T-cell (primary cell): ENCODE results near the gene OTOP3. TPM values are rescaled to one million over a fixed set of nuclear protein-coding genes. Genes with fewer than 3 reads are reported as not detected.

ENCODE experiments used
- ATAC-seq, 4 experiments: fragments of 200-7000 bp in 3 of 4; fragments of 150-1000 bp in 1 of 4; cut with Tn5 transposase; replicated peaks in 1 of 4; 1 replicate in 3 of 4; 2 replicates in 1 of 4; pipeline ENCODE4 v1.10.0; 2021; ENCODE audit warnings: moderate library complexity in 3 of 4, mild to moderate bottlenecking in 2 of 4, moderate number of reproducible peaks in 1 of 4
- CTCF ChIA-PET, 2 donors: fragments of 300-600 bp; sonication (Branson Sonifier 250); formaldehyde crosslinking; loops; one replicate each; lab custom pipeline; 2022; ENCODE audit warnings: antibody characterized with exemption in 2 of 2; lab: Charles Lee
- POLR2A ChIA-PET, 2 donors: fragments of 300-600 bp; sonication (Branson Sonifier 250); formaldehyde crosslinking; loops; one replicate each; lab custom pipeline; 2022; ENCODE audit warnings: antibody characterized with exemption in 2 of 2; lab: Charles Lee
- DNase-seq, 35 experiments: peaks; one replicate each; pipeline versions ENCODE4 v3.0.0 to v3.0.0-alpha.2; 2013 to 2023
- H3K27ac ChIP-seq: one replicate; pipeline ENCODE4 v1.5.1; 2013; ENCODE audit warnings: low read length
- H3K27me3 ChIP-seq, 2 experiments: replicated peaks in 1 of 2; 1 replicate in 1 of 2; 2 replicates in 1 of 2; pipeline versions ENCODE4 v1.6.1 to v1.7.0; 2013; ENCODE audit warnings: low read length in 1 of 2, mixed read lengths in 1 of 2; ENCODE audit not compliant: control insufficient read depth in 2 of 2, insufficient read depth in 2 of 2; ENCODE audit errors: extremely low read depth in 1 of 2
- H3K36me3 ChIP-seq, 2 donors: 1 replicate in 1 of 2; 2 replicates in 1 of 2; pipeline versions ENCODE4 v1.6.1 to v1.7.0; 2013; ENCODE audit warnings: low read length in 1 of 2; ENCODE audit not compliant: control insufficient read depth in 2 of 2, insufficient read depth in 1 of 2; ENCODE audit errors: extremely low read depth in 1 of 2
- H3K4me1 ChIP-seq, 2 experiments: 1 replicate in 1 of 2; 2 replicates in 1 of 2; pipeline versions ENCODE4 v1.6.1 to v1.7.0; 2013; ENCODE audit warnings: low read length in 2 of 2, mixed read lengths in 1 of 2; ENCODE audit not compliant: insufficient read depth in 2 of 2, control insufficient read depth in 1 of 2; ENCODE audit errors: extremely low read depth in 1 of 2
- H3K4me3 ChIP-seq, 2 donors: 1 replicate in 1 of 2; 2 replicates in 1 of 2; pipeline versions ENCODE4 v1.5.1 to v1.7.0; 2013; ENCODE audit warnings: mild to moderate bottlenecking in 2 of 2, low read length in 1 of 2, moderate library complexity in 1 of 2; ENCODE audit not compliant: control insufficient read depth in 1 of 2; ENCODE audit errors: extremely low read depth in 1 of 2
- H3K9me3 ChIP-seq: 2 replicates; pipeline ENCODE4 v1.7.0; 2013
- H3K27ac Mint-ChIP-seq, 2 donors: one replicate each; pipeline ENCODE4 v1.8.0; 2020 to 2021; ENCODE audit warnings: mild to moderate bottlenecking in 2 of 2, mixed read lengths in 2 of 2
- H3K27me3 Mint-ChIP-seq, 2 donors: one replicate each; pipeline ENCODE4 v1.8.0; 2021 to 2022; ENCODE audit warnings: mixed read lengths in 2 of 2
- H3K36me3 Mint-ChIP-seq: one replicate; pipeline ENCODE4 v1.8.0; 2021; ENCODE audit warnings: mixed read lengths
- H3K4me1 Mint-ChIP-seq, 3 donors: one replicate each; pipeline ENCODE4 v1.8.0; 2020 to 2022; ENCODE audit warnings: mixed read lengths in 3 of 3, mild to moderate bottlenecking in 1 of 3
- H3K4me3 Mint-ChIP-seq, 3 donors: one replicate each; pipeline ENCODE4 v1.8.0; 2020 to 2022; ENCODE audit warnings: mild to moderate bottlenecking in 3 of 3, mixed read lengths in 3 of 3, moderate library complexity in 3 of 3
- H3K9me3 Mint-ChIP-seq, 3 donors: one replicate each; pipeline ENCODE4 v1.8.0; 2020 to 2022; ENCODE audit warnings: mixed read lengths in 3 of 3
- WGBS: methylation state at CpG from one replicate; pipeline ENCODE4 v1.1.5; 2013; ENCODE audit warnings: missing lambda C conversion rate; ENCODE audit not compliant: insufficient coverage; 5-methylcytosine and 5-hydroxymethylcytosine counted together
- total RNA-seq, 35 experiments: library from RNA in 6 of 35; stranded (reverse) in 6 of 35; fragments of 120-200 nt in 1 of 35; gene quantifications; one replicate each; pipeline versions ENCODE4 v1.2.1 to v1.2.4 and lab custom pipeline; 2013 to 2026

Gene OTOP3
- total RNA-seq, 5 donors from 2014 or later (not counting 1 experiment from before 2014, with no cell fraction given), result not detected

DNA sequence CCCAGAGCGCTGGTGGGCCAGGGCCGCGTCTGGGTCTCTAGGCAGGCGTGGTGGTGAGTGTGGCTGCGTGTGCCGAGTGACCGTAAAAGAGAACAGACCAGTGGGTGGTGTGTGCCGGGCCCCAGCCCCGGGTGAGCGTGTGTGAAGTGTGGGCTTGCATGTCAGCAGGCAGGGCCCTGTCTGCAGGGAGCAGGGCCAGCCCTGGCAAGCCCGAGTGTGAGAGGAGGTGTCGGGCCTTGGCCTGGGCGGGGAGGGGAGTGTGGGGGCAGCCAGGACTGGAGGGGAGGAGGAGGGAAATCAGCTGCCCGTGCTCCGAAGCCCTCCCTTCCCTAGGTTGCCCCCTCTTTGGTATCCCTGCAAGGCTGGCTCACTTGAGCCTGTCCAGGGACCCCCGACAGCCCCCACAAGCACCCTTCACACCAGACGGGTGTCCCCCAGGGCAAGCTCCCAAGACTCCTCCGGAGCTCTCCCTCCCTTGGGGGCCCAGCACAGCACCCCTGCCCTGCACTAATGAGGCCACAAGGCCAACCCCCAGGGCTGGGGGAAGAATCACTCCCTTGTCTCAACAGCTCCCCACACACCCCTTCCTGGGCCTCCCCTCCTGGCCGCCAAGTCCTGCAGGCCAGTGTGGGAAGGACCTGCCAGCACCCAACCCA is 14.5 kb upstream of the OTOP3 start:
- POLR2A ChIA-PET, result no interaction called here
- no peak for ATAC-seq
- H3K9me3 Mint-ChIP-seq, result no peaks in the 10 kb centered on the region
- H3K4me3 ChIP-seq, result no peak overlapping the region
- no peak for DNase-seq
- no peak overlapping the region for H3K4me3 Mint-ChIP-seq
- H3K9me3 ChIP-seq, result no peaks in the 10 kb centered on the region
- H3K36me3 Mint-ChIP-seq, result no peaks in the 10 kb centered on the region
- H3K36me3 ChIP-seq, result no peaks in the 10 kb centered on the region
- WGBS, result 79% methylated on average over 14 of the region's 19 CpGs
- H3K4me1 Mint-ChIP-seq, result peaks cover 14 to 20% (median 14%) of the 10 kb centered on the region in 3 donors
- peaks cover 42 to 72% of the 10 kb centered on the region in 2 donors for H3K27me3 Mint-ChIP-seq
- peaks cover 2 to 31% of the 10 kb centered on the region in 2 experiments for H3K4me1 ChIP-seq
- H3K27ac ChIP-seq, result no peak overlapping the region
- CTCF ChIA-PET, result no interaction called here
- H3K27me3 ChIP-seq, result peaks cover 7 to 98% of the 10 kb centered on the region in 2 experiments
- H3K27ac Mint-ChIP-seq, result no peak overlapping the region

DNA sequence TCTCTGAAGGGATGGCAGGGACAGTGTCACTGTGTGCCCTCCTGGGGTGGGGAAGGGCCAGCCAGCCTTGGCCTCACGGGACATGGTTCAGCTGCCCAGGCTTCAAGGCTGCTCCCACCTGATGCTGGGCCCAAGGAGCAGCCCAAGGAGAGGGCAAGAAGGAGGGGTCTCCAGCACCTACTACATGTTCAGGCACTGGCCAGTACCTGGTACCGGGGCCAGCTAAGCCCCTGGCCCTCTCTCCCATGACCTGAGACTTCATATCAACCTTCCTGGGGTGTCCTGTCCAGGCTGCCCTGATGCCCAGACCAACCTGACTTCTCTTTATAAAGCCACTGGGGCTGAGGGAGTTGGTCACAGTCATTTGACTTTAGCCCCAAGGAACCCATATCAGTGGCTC is 13.9 kb upstream of the OTOP3 start:
- Mint-ChIP-seq H3K27ac (no peak overlapping the region), H3K27me3 (peaks cover 42 to 72% of the 10 kb centered on the region in 2 donors), H3K9me3 (no peaks in the 10 kb centered on the region), H3K4me1 (peaks cover 14 to 20% (median 14%) of the 10 kb centered on the region in 3 donors), H3K36me3 (no peaks in the 10 kb centered on the region), H3K4me3 (no peak overlapping the region)
- Histone ChIP-seq H3K4me1 (peaks cover 2 to 31% of the 10 kb centered on the region in 2 experiments), H3K4me3 (no peak overlapping the region), H3K36me3 (no peaks in the 10 kb centered on the region), H3K27me3 (peaks cover 7 to 94% of the 10 kb centered on the region in 2 experiments), H3K27ac (no peak overlapping the region), H3K9me3 (no peaks in the 10 kb centered on the region)
- POLR2A ChIA-PET, result no interaction called here
- no peak for ATAC-seq
- WGBS, result 100% methylated on average over 2 of the region's 2 CpGs
- CTCF ChIA-PET, result no interaction called here
- no peak for DNase-seq

DNA sequence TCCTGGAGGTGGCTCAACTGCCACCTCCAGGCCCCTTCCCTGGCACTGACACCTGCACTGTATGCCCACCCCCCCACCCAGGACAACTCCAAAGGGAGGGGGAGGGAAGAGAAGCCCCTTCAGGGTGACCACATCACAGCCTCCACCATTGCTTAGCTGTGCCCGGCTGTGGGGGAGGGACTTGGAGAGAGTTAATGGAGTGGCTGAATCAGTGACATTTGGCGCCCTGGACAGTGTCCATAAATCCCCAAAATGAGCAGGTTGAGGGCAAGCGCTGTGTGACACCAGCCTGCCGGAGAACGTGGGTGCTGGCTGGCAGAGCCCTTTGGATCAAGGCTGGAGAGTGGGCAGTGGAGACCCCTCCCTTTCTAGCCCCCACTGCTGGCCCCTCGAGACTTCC is 13.5 kb upstream of the OTOP3 start:
- no peak overlapping the region for H3K27ac Mint-ChIP-seq
- peaks cover 42 to 72% of the 10 kb centered on the region in 2 donors for H3K27me3 Mint-ChIP-seq
- H3K4me1 Mint-ChIP-seq, result peaks cover 14 to 20% (median 14%) of the 10 kb centered on the region in 3 donors
- H3K4me3 Mint-ChIP-seq, result peak overlapping the region in 2 of 3 donors; percentile 43 to 71
- Histone ChIP-seq H3K4me1 (peaks cover 2 to 31% of the 10 kb centered on the region in 2 experiments), H3K27ac (no peak overlapping the region), H3K36me3 (no peaks in the 10 kb centered on the region), H3K4me3 (no peak overlapping the region), H3K9me3 (no peaks in the 10 kb centered on the region), H3K27me3 (peaks cover 10 to 94% of the 10 kb centered on the region in 2 experiments)
- 62% methylated on average over 5 of the region's 6 CpGs for WGBS
- H3K36me3 Mint-ChIP-seq, result no peaks in the 10 kb centered on the region
- ATAC-seq (no peak), DNase-seq (no peak)
- ChIA-PET POLR2A (no interaction called here), CTCF (interaction anchor here in 1 of 2 donors (0.7 kb wide), 1 partner anchor 38 kb away, joined by 4 read pairs; no protein-coding TSS in a partner anchor)
- no peaks in the 10 kb centered on the region for H3K9me3 Mint-ChIP-seq

DNA sequence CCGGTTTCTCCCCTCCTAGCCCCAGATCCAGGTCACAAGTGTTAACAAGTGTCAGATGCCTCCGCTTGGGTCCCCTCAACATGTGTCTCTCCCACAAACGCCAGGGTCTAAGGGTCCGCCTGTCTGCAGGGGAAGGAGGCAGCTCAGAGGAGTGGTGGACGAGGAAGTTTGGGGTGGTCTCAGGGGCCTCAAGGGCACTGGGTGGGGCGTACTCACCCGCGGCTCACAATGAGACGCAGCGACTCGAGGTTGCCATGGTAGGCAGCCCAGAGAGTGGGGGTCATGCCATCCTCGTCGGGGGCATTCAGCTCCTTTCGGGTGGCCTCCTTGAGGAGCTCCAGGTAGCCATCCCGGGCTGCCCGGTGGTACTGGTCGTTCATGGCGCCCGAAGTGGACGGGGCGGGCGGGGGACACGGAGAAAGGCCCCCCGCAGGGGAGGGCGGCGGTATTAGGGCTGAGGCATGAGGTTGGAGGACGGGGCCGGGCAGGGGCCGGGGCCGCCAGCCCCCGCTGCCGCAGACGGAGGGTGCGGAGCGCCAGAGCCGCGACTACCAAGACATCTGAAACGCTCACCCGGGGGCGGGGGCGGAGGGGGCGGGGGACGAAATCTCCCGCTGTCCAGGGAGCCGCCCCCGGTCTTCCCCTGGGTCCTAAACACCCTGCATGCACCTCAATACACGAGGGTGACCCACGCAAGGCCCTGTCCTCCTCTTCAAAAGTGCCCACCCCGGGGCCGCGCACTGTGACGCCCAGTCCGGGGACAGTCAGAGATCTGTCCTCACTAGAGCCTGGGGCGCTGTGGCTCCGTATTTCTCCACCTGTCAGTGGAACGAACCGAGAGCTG is 12.8 kb upstream of the OTOP3 start, which contains the start of gene USH1G:
Gene USH1G (minus strand): TSS at position 562 of the 844 bp plus-strand sequence. CDS start 182 bp downstream, at position 380.
- no peaks in the 10 kb centered on the region for H3K9me3 ChIP-seq
- H3K4me3 ChIP-seq, result peak within 1 kb of the TSS; percentile 33 to 35
- peak within 1 kb of the TSS; percentile 43 to 71 (median 47) for H3K4me3 Mint-ChIP-seq
- peaks cover 14 to 20% (median 14%) of the 10 kb centered on the region in 3 donors for H3K4me1 Mint-ChIP-seq
- DNase-seq, result no peak
- H3K27me3 ChIP-seq, result peaks cover 11 to 94% of the 10 kb centered on the region in 2 experiments
- H3K36me3 Mint-ChIP-seq, result no peaks in the 10 kb centered on the region
- H3K36me3 ChIP-seq, result no peaks in the 10 kb centered on the region
- H3K4me1 ChIP-seq, result peaks cover 2 to 31% of the 10 kb centered on the region in 2 experiments
- ChIA-PET CTCF (interaction anchor here (0.6 to 1.2 kb wide), 3 partner anchors 11 to 1750 kb away, joined by 4 read pairs; no protein-coding TSS in a partner anchor), POLR2A (no interaction called here)
- H3K9me3 Mint-ChIP-seq, result no peaks in the 10 kb centered on the region
- H3K27ac Mint-ChIP-seq, result no peak within 1 kb of the TSS
- peak; percentile 49 to 66 (median 58) for ATAC-seq
- H3K27me3 Mint-ChIP-seq, result peaks cover 47 to 73% of the 10 kb centered on the region in 2 donors
- 3% methylated on average over 50 of the region's 57 CpGs for WGBS
- no peak within 1 kb of the TSS for H3K27ac ChIP-seq

DNA sequence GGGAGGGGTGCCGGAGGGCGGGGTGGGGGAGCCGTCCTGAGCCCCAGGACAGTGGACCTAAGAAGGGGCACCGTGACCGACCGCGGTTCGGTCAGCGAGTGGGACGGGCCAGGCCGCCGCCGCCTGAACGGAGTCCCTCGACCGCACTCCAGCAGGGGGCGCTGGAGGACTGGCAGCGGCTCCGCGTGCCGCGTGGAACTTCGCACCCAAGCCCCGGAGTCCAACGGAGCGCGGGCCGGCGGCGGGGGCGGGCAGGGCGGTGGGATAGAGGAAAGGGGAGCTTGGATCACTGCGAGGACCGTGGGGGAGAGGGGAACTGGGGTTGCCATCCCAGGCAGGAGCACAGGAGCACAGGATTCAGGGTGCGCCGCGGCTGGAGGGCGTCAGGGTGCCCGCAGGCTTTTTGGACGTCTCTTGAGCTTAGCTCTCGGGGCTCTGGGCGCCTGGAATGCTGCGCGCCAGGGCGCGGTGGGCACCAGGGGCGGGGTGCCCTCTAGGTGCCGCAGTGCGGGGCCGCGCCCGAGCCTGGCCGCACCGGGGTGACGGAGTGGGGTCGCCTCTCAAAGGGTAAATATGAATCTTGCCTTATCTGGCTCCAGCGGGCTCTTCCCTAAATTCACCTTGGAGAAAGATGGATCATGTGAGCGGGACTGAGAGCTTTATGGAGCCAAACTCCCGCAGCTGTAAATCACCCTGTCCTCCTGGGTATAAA is 12.0 kb upstream of the OTOP3 start:
- ChIA-PET POLR2A (interaction anchor here in 1 of 2 donors (0.6 kb wide), 1 partner anchor 59 kb away, joined by 3 read pairs; no protein-coding TSS in a partner anchor), CTCF (interaction anchor here in 1 of 2 donors (0.6 to 1.2 kb wide), 5 partner anchors 11 to 1751 kb away, joined by 4 to 7 read pairs (median 4); no protein-coding TSS in a partner anchor)
- H3K27ac ChIP-seq, result no peak overlapping the region
- H3K4me1 ChIP-seq, result peaks cover 2 to 31% of the 10 kb centered on the region in 2 experiments
- Mint-ChIP-seq H3K4me1 (peaks cover 14 to 20% (median 14%) of the 10 kb centered on the region in 3 donors), H3K27me3 (peaks cover 49 to 74% of the 10 kb centered on the region in 2 donors), H3K4me3 (peak overlapping the region in 2 of 3 donors; percentile 47 to 71), H3K27ac (no peak overlapping the region), H3K36me3 (no peaks in the 10 kb centered on the region), H3K9me3 (no peaks in the 10 kb centered on the region)
- WGBS, result 6% methylated on average over 46 of the region's 59 CpGs
- peak; percentile 74 to 79 (median 74) for ATAC-seq
- H3K4me3 ChIP-seq, result peak overlapping the region; percentile 33 to 35
- peak; percentile 18 to 81 (median 60) for DNase-seq
- peaks cover 11 to 91% of the 10 kb centered on the region in 2 experiments for H3K27me3 ChIP-seq
- H3K36me3 ChIP-seq, result no peaks in the 10 kb centered on the region
- H3K9me3 ChIP-seq, result no peaks in the 10 kb centered on the region
